Cardiac muscle cell (in vitro differentiated cells and primary cell): ENCODE measurements around the gene P2RX7. TPM values are rescaled to one million over a fixed set of nuclear protein-coding genes. Genes with fewer than 3 reads are reported as not detected.
"Not testable (repeated sequence)": the region's sequence is repeated elsewhere in the genome, so short reads cannot be mapped to it uniquely, and the experiment has no call there.

Experiments used
- DNase-seq, 2 donors: peaks; one replicate each; pipeline versions ENCODE4 v3.0.0 to v3.0.0-alpha.2; 2010 to 2017; ENCODE audit warnings: low read depth in 1 of 2, low spot score in 1 of 2
- H3K27ac ChIP-seq: fragments of 200-600 bp; sonication (generic); 2 replicates; pipeline ENCODE4 v1.5.1; 2016
- H3K27me3 ChIP-seq: fragments of 200-600 bp; sonication (generic); 2 replicates; pipeline ENCODE4 v1.6.0; 2016; ENCODE audit warnings: control low read depth
- H3K36me3 ChIP-seq: fragments of 200-600 bp; sonication (generic); 2 replicates; pipeline ENCODE4 v1.5.1; 2016; ENCODE audit warnings: control low read depth
- H3K4me1 ChIP-seq: fragments of 200-600 bp; sonication (generic); 2 replicates; pipeline ENCODE4 v1.8.1; 2017; ENCODE audit warnings: low read depth, mild to moderate bottlenecking, mixed run types
- H3K4me3 ChIP-seq: fragments of 200-600 bp; sonication (generic); 2 replicates; pipeline ENCODE4 v1.5.1; 2016; ENCODE audit warnings: mild to moderate bottlenecking
- H3K9me3 ChIP-seq: fragments of 200-600 bp; sonication (generic); 2 replicates; pipeline ENCODE4 v1.5.1; 2017; ENCODE audit warnings: low read depth, mild to moderate bottlenecking, control low read depth
- polyA plus RNA-seq: library from polyadenylated mRNA; unstranded; fragments of >200 nt; fragmentation: Nextera tagmentation; extraction: Ambion mirVana; gene quantifications from 2 replicates; pipeline ENCODE4 v1.2.1, GENCODE V29; 2016
- total RNA-seq: library from RNA; depleted of rRNA; stranded (reverse); fragments of >200 nt; gene quantifications from 2 replicates; pipeline ENCODE4 v1.2.3, GENCODE V29; 2016
- TF ChIP-seq, protein P1 (sequence below): IDR thresholded peaks from 2 replicates; pipeline ENCODE4 v1.5.1; 2012; ENCODE audit warnings: low read depth, mild to moderate bottlenecking, low read length

The P2RX7 gene
- total and polyA plus RNA-seq, 2 experiments from 2014 or later = 0.03 to 0.65 TPM

DNA sequence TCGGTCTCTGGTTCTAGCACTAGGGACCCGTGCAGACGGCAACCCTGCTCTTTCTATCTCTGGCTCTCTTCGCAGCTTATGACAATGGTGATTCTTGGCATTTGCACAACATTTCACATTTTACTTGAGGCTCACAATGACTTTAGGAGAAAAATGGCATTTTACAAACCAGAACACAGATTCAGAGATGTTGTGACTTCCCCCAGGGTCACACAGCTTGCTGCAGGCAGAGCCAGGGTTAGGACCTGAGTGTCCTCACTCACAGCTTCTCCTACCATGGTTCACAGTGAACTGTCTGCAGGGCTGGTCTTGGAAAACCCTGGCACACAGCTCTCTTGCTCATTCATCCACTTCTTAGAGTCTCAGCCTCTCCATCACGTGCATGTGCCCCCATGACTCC, 23.7 kb downstream of the P2RX7 start:
- Histone ChIP-seq H3K27ac (no peak overlapping the region), H3K27me3 (no peaks in the 10 kb centered on the region), H3K4me1 (no peaks in the 10 kb centered on the region), H3K36me3 (no peaks in the 10 kb centered on the region), H3K9me3 (no peaks in the 10 kb centered on the region), H3K4me3 (no peak overlapping the region)
- TF ChIP-seq, protein P1, sequence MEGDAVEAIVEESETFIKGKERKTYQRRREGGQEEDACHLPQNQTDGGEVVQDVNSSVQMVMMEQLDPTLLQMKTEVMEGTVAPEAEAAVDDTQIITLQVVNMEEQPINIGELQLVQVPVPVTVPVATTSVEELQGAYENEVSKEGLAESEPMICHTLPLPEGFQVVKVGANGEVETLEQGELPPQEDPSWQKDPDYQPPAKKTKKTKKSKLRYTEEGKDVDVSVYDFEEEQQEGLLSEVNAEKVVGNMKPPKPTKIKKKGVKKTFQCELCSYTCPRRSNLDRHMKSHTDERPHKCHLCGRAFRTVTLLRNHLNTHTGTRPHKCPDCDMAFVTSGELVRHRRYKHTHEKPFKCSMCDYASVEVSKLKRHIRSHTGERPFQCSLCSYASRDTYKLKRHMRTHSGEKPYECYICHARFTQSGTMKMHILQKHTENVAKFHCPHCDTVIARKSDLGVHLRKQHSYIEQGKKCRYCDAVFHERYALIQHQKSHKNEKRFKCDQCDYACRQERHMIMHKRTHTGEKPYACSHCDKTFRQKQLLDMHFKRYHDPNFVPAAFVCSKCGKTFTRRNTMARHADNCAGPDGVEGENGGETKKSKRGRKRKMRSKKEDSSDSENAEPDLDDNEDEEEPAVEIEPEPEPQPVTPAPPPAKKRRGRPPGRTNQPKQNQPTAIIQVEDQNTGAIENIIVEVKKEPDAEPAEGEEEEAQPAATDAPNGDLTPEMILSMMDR = no peak
- no peak for DNase-seq

DNA sequence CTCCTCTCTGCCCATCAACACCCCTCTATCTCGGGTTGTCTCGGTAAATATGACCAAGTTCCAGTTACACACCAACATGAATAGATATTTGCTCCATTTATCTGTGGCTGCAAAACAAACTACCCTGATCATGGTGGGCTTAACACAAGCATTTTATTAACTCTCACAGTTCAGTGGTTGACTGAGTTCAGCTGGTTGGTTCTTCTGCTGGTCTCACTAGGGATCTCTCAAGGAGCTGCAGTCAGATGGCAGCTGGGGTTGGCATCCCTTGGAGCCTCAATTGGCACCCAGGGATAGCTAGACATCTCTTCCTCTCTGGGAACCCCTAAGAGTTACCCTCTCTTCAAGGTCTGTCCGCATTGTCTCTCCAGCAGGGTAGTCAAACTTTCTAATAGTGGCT, 25.4 kb downstream of the P2RX7 start:
- H3K4me1 ChIP-seq = no peaks in the 10 kb centered on the region
- DNase-seq = no peak
- no peak overlapping the region for H3K4me3 ChIP-seq
- no peaks in the 10 kb centered on the region for H3K36me3 ChIP-seq
- TF ChIP-seq, protein P1 = no peak
- no peak overlapping the region for H3K27ac ChIP-seq
- no peaks in the 10 kb centered on the region for H3K27me3 ChIP-seq
- no peaks in the 10 kb centered on the region for H3K9me3 ChIP-seq

DNA sequence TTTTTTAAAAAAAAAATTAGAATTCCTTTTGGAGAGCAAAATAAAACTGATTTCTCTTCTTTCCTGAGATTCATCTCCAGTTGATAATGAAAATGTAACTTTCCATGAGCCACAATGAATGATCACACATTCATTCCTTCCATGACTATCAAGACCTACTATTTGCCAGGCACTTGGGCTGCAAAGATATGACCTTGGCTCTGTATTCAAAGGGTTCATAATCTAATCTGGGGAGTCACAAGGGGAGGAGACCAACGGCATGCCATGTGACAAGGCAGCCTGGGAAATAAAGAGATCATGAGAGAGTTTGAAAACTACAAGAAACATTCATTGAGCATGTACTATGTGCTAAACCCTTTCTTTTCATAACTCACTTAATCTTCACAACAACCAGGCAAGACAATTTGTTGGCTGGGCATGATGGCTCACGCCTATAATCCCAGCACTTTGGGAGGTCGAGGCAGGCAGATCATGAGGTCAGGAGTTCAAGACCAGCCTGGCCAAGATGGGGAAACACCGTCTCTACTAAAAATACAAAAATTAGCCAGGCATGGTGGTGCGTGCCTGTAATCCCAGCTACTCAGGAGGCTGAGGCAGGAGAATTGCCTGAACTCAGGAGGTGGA, 26.2 kb downstream of the P2RX7 start:
- H3K27me3 ChIP-seq, H3K4me1 ChIP-seq, H3K27ac ChIP-seq, H3K9me3 ChIP-seq, H3K36me3 ChIP-seq, H3K4me3 ChIP-seq, DNase-seq: not testable (repeated sequence)

DNA sequence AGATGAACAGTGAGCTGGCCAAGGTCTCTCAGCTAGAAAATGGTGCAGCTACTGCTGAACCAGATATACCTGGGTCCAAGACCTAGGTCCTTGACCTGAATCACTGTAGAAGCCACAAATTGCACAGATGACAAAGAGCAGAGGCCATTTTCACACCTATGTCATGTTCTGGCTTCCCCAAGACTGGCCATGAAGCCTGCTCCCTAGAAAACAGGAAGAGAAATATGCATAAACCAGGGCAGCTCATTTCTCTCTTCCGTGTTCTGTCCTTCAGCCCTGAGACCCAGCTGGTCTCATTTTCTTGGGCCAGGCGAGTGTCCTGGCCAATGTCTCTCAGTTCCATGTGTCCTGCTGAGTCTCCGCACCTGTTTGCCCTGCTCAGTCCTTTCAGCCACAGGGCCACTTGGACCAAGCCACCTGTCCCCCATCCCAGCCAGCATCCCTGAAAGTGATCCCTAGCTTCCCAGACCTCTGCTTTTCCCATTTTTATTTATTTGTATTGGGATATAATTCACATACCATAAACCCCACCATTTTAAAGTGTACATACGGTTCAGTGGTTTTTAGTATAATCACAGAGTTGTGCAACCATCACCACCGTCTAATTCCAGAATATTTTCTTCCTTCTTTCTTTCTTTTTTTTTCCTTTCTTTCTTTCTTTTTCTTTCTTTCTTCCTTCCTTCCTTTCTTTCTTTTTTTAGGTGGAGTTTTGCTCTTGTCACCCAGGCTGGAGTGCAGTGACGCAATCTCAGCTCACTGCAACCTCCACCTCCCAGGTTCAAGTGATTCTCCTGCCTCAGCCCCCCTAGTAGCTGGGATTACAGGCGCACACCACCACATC, 27.0 kb downstream of the P2RX7 start:
- Histone ChIP-seq H3K4me1 (no peaks in the 10 kb centered on the region), H3K36me3 (no peaks in the 10 kb centered on the region), H3K27ac (no peak overlapping the region), H3K27me3 (no peaks in the 10 kb centered on the region), H3K9me3 (no peaks in the 10 kb centered on the region), H3K4me3 (no peak overlapping the region)
- no peak for DNase-seq
- TF ChIP-seq, protein P1 = no peak

DNA sequence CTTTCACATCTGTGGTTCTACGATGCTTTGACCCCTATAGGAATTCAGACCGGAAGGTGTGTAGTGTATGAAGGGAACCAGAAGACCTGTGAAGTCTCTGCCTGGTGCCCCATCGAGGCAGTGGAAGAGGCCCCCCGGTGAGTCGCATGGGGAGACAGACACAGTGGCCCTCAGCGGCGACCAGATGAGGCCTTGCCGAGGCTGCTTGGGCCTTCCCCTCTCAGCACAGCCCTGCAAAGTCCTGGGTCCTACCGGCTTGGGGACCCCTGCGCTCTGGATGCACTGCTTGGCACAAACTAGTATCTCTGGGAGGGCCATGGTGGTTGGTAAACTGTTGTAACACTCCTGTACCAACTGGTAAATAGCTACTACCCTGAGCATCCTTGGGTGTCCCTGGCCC, 29.7 kb downstream of the P2RX7 start:
- no peaks in the 10 kb centered on the region for H3K4me1 ChIP-seq
- no peak overlapping the region for H3K27ac ChIP-seq
- TF ChIP-seq, protein P1 = no peak
- H3K9me3 ChIP-seq = no peaks in the 10 kb centered on the region
- DNase-seq = no peak
- H3K36me3 ChIP-seq = no peaks in the 10 kb centered on the region
- no peak overlapping the region for H3K4me3 ChIP-seq
- H3K27me3 ChIP-seq = no peaks in the 10 kb centered on the region

DNA sequence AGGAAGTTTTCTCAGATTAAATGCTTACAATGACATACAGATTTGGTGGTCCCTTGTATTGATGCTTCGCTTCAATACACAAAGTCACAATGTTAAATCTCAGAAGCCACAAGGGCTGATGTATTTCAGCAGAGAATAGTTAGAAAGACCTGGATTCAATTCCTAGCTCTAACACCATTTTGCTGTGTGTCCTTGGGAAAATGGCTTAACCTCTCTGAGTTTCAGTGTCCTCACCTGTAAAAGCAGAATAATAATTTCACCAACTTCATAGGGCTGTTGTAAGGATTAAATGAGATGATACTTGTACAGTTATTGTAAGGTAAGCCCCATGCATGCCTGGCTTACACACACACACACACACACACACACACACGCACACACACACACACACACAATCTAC, 30.3 kb downstream of the P2RX7 start:
- TF ChIP-seq, protein P1 = no peak
- H3K27ac ChIP-seq = no peak overlapping the region
- no peaks in the 10 kb centered on the region for H3K9me3 ChIP-seq
- no peak overlapping the region for H3K4me3 ChIP-seq
- DNase-seq = no peak
- H3K36me3 ChIP-seq = no peaks in the 10 kb centered on the region
- H3K4me1 ChIP-seq = no peaks in the 10 kb centered on the region
- no peaks in the 10 kb centered on the region for H3K27me3 ChIP-seq

DNA sequence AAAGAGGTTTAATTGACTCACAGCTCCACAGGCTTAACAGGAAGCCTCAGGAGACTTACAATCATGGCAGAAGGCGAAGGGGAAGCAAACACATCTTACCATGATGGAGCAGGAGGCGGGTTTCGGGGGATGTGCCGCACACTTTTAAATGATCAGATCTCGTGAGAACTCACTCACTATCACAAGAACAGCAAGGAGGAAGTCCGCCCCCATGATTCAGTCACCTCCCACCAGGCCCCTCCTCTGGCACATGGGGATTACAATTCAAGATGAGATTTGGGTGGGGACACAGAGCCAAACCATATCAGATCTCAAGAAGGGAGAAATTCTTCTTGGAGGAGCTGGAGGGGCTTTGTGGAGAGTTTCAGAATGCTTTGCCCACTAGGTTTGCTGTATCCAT, 32.2 kb downstream of the P2RX7 start:
- H3K36me3 ChIP-seq, H3K4me3 ChIP-seq, H3K9me3 ChIP-seq, H3K27ac ChIP-seq, H3K27me3 ChIP-seq, H3K4me1 ChIP-seq, DNase-seq: not testable (repeated sequence)
